ENCODE measurements around the gene CFAP90. TPM values are rescaled to one million over a fixed set of nuclear protein-coding genes. Genes with fewer than 3 reads are reported as not detected.

CFAP90 gene
- total RNA-seq, 1 experiment from 2014 or later = 0.69 TPM

DNA sequence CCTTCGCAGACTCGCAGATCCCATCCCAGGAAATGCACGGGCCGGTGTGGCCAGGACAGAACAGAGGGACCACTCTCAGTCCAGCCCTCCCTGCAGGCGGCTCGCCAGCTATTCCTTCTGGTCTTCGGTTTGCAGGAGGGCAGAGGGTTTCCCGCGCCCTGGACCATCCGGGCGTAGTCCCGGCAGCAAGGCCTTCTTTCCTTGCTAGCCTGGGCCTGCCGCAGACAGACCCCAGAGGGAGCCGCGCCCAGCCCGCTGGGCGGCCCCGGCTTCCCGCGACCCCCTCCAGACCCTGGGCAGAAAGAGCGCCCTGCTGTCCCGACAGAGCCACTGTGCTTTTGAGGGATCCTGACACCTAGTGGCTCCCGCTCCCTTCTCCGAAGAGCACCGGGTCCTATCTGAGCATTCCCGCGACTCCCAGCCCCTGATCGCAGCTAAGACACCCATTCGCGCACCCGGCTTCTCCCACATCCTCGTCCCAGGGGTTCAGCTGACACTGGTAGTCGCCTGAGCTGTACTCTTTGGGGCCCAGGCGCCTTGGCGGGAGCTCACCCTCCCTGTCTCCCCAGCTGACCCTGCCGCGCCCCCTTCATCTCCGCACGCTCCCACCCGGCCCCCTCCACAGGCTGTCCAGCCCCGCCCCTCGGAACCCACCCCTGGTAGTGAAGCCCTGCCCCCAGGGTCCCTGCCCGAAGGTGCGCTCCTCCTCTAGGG, 1.1 kb downstream of the CFAP90 start:
- H3K27ac ChIP-seq (ENCODE audit: low read length) = no peak overlapping the region
- BruUV-seq (replicated peaks) = no TSS peak
- H3K36me3 ChIP-seq (ENCODE audit: control insufficient read depth, insufficient read depth, low read length) = no peaks in the 10 kb centered on the region
- no peaks in the 10 kb centered on the region for H3K27me3 ChIP-seq (ENCODE audit: control insufficient read depth, insufficient read depth, low read length)
- intact Hi-C loops (cut with micrococcal nuclease; ENCODE audit: unreplicated experiment) = no loop called here
- in situ Hi-C loops (cut with HindIII; ENCODE audit: low pct_unique_long_range_greater_than_20kb, low sequenced_read_pairs) = no loop called here
- POLR2A ChIA-PET = interaction anchor here (0.7 kb wide), 1 partner anchor 54 kb away, joined by 3 read pairs; no protein-coding TSS in a partner anchor
- no peaks in the 10 kb centered on the region for H3K9me3 ChIP-seq (ENCODE audit: control insufficient read depth, insufficient read depth, low read depth, low read length)
- H3K4me3 ChIP-seq (ENCODE audit: low read depth in 2 of 2, low read length in 2 of 2) = no peak overlapping the region
- H3K4me1 ChIP-seq (ENCODE audit: control insufficient read depth, insufficient read depth, low read length) = no peaks in the 10 kb centered on the region
- CTCF ChIA-PET = no interaction called here
- DNase-seq (ENCODE audit: low read depth, low spot score) = no peak
- ATAC-seq = no peak
- TF ChIP-seq TCF7L2 (IDR thresholded peaks at IDR 0.05; ENCODE audit: low read depth, low read length) = no peak
- TF ChIP-seq, protein P1, sequence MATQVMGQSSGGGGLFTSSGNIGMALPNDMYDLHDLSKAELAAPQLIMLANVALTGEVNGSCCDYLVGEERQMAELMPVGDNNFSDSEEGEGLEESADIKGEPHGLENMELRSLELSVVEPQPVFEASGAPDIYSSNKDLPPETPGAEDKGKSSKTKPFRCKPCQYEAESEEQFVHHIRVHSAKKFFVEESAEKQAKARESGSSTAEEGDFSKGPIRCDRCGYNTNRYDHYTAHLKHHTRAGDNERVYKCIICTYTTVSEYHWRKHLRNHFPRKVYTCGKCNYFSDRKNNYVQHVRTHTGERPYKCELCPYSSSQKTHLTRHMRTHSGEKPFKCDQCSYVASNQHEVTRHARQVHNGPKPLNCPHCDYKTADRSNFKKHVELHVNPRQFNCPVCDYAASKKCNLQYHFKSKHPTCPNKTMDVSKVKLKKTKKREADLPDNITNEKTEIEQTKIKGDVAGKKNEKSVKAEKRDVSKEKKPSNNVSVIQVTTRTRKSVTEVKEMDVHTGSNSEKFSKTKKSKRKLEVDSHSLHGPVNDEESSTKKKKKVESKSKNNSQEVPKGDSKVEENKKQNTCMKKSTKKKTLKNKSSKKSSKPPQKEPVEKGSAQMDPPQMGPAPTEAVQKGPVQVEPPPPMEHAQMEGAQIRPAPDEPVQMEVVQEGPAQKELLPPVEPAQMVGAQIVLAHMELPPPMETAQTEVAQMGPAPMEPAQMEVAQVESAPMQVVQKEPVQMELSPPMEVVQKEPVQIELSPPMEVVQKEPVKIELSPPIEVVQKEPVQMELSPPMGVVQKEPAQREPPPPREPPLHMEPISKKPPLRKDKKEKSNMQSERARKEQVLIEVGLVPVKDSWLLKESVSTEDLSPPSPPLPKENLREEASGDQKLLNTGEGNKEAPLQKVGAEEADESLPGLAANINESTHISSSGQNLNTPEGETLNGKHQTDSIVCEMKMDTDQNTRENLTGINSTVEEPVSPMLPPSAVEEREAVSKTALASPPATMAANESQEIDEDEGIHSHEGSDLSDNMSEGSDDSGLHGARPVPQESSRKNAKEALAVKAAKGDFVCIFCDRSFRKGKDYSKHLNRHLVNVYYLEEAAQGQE (IDR thresholded peaks at IDR 0.05; ENCODE audit: insufficient read depth in 1 of 2, low read depth in 2 of 2, low read length in 1 of 2) = no peak

DNA sequence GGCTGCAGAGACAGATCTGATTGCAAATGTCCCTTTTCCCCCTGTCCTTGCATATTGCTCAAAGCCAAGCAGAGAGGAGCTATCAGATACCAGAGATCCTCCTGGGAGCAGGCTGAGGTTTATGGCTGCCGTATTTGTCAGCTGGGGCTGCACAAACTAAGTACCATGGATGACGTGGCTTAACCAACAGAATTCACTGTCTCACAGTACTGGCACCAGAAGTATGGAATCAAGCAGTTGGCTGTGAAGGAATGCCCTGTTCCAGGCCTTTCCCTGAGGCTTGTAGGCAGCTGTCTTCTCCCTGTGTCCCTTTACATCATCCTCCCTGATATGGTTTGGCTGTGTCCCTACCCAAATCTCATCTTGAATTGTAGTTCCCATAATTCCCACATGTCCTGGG, 2.6 kb downstream of the CFAP90 start:
- TF ChIP-seq SIN3A (IDR thresholded peaks at IDR 0.05; ENCODE audit: borderline replicate concordance, insufficient read depth, low read depth, low read length) = no peak
- TF ChIP-seq TCF7L2 (IDR thresholded peaks at IDR 0.05; ENCODE audit: low read depth, low read length) = no peak
- no peak for TF ChIP-seq POLR2AphosphoS5 (IDR thresholded peaks at IDR 0.05; ENCODE audit: low read depth, low read length)
- TF ChIP-seq, protein P2, sequence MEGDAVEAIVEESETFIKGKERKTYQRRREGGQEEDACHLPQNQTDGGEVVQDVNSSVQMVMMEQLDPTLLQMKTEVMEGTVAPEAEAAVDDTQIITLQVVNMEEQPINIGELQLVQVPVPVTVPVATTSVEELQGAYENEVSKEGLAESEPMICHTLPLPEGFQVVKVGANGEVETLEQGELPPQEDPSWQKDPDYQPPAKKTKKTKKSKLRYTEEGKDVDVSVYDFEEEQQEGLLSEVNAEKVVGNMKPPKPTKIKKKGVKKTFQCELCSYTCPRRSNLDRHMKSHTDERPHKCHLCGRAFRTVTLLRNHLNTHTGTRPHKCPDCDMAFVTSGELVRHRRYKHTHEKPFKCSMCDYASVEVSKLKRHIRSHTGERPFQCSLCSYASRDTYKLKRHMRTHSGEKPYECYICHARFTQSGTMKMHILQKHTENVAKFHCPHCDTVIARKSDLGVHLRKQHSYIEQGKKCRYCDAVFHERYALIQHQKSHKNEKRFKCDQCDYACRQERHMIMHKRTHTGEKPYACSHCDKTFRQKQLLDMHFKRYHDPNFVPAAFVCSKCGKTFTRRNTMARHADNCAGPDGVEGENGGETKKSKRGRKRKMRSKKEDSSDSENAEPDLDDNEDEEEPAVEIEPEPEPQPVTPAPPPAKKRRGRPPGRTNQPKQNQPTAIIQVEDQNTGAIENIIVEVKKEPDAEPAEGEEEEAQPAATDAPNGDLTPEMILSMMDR (IDR thresholded peaks at IDR 0.05) = no peak
- TF ChIP-seq, protein P1 (IDR thresholded peaks at IDR 0.05; ENCODE audit: insufficient read depth in 1 of 2, low read depth in 2 of 2, low read length in 1 of 2) = no peak

More for the DNA sequence above, 2.6 kb downstream of the CFAP90 start:
- no peak overlapping the region for H3K4me3 ChIP-seq (ENCODE audit: low read depth in 2 of 2, low read length in 2 of 2)
- no peaks in the 10 kb centered on the region for H3K36me3 ChIP-seq (ENCODE audit: control insufficient read depth, insufficient read depth, low read length)
- intact Hi-C loops (cut with micrococcal nuclease; ENCODE audit: unreplicated experiment) = no loop called here
- in situ Hi-C loops (cut with HindIII; ENCODE audit: low pct_unique_long_range_greater_than_20kb, low sequenced_read_pairs) = no loop called here
- DNase-seq (ENCODE audit: low read depth, low spot score) (no peak), ATAC-seq (no peak)
- H3K27me3 ChIP-seq (ENCODE audit: control insufficient read depth, insufficient read depth, low read length) = peaks cover 3% of the 10 kb centered on the region; the same call in 1 of the 2 replicates
- no TSS peak for BruUV-seq (replicated peaks)
- H3K27ac ChIP-seq (ENCODE audit: low read length) = no peak overlapping the region
- ChIA-PET CTCF (no interaction called here), POLR2A (no interaction called here)
- no peaks in the 10 kb centered on the region for H3K9me3 ChIP-seq (ENCODE audit: control insufficient read depth, insufficient read depth, low read depth, low read length)
- H3K4me1 ChIP-seq (ENCODE audit: control insufficient read depth, insufficient read depth, low read length) = no peaks in the 10 kb centered on the region
